ENCODE data around the gene IL6R. TPM values are rescaled to one million over a fixed set of nuclear protein-coding genes. Genes with fewer than 3 reads are reported as not detected.
A peak's percentile ranks its signal among the peaks of the same experiment; 100 is the strongest.

The IL6R gene
- total RNA-seq, 5 donors from 2014 or later (not counting 1 experiment from before 2014, with no cell fraction given), result 76.0 to 87.9 (median 80.8) TPM

GRCh38 chr1:154459080-154459479 lies 53.9 kb downstream of the IL6R start:
- Histone ChIP-seq H3K4me3 (ENCODE audit: control insufficient read depth in 1 of 2, extremely low read depth in 1 of 2, low read length in 1 of 2) (no peak overlapping the region), H3K27me3 (replicated peaks in 1 of 2; ENCODE audit: control insufficient read depth in 2 of 2, extremely low read depth in 1 of 2, insufficient read depth in 2 of 2, low read length in 1 of 2) (no peaks in the 10 kb centered on the region), H3K36me3 (ENCODE audit: control insufficient read depth in 2 of 2, extremely low read depth in 1 of 2, insufficient read depth in 1 of 2, low read length in 1 of 2) (peaks cover 6 to 28% of the 10 kb centered on the region in 2 donors), H3K27ac (ENCODE audit: low read length) (no peak overlapping the region), H3K4me1 (ENCODE audit: control insufficient read depth in 1 of 2, extremely low read depth in 1 of 2, insufficient read depth in 2 of 2, low read length in 2 of 2) (peaks cover 17 to 40% of the 10 kb centered on the region in 2 experiments), H3K9me3 (no peaks in the 10 kb centered on the region)
- ChIA-PET POLR2A (interaction anchor here (0.5 to 0.6 kb wide), 2 partner anchors 284 to 347 kb away, joined by 3 read pairs; no protein-coding TSS in a partner anchor), CTCF (interaction anchor here in 1 of 2 donors (0.6 kb wide), 1 partner anchor 25 kb away, joined by 3 read pairs; no protein-coding TSS in a partner anchor)
- Mint-ChIP-seq H3K36me3 (peaks cover 30% of the 10 kb centered on the region), H3K27ac (peak overlapping the region; percentile 59 to 95), H3K9me3 (no peaks in the 10 kb centered on the region), H3K4me1 (peaks cover 40 to 44% (median 43%) of the 10 kb centered on the region in 3 donors), H3K4me3 (no peak overlapping the region), H3K27me3 (no peaks in the 10 kb centered on the region)
- DNase-seq (no peak), ATAC-seq (replicated peaks in 1 of 4) (no peak)

- Histone ChIP-seq H3K4me1 (ENCODE audit: control insufficient read depth in 1 of 2, extremely low read depth in 1 of 2, insufficient read depth in 2 of 2, low read length in 2 of 2) (peaks cover 21 to 57% of the 10 kb centered on the region in 2 experiments), H3K27me3 (replicated peaks in 1 of 2; ENCODE audit: control insufficient read depth in 2 of 2, extremely low read depth in 1 of 2, insufficient read depth in 2 of 2, low read length in 1 of 2) (no peaks in the 10 kb centered on the region), H3K36me3 (ENCODE audit: control insufficient read depth in 2 of 2, extremely low read depth in 1 of 2, insufficient read depth in 1 of 2, low read length in 1 of 2) (peaks cover 6 to 19% of the 10 kb centered on the region in 2 donors), H3K27ac (ENCODE audit: low read length) (peak overlapping the region; percentile 61), H3K4me3 (ENCODE audit: control insufficient read depth in 1 of 2, extremely low read depth in 1 of 2, low read length in 1 of 2) (no peak overlapping the region), H3K9me3 (no peaks in the 10 kb centered on the region)
- ATAC-seq (replicated peaks in 1 of 4) (no peak), DNase-seq (peak in 2 of 35 experiments; percentile 21 to 24)
- Mint-ChIP-seq H3K4me1 (peaks cover 55 to 56% (median 55%) of the 10 kb centered on the region in 3 donors), H3K4me3 (peak overlapping the region; percentile 7 to 55 (median 47)), H3K27ac (peak overlapping the region; percentile 89 to 95), H3K9me3 (no peaks in the 10 kb centered on the region), H3K36me3 (peaks cover 27% of the 10 kb centered on the region), H3K27me3 (no peaks in the 10 kb centered on the region)
- ChIA-PET POLR2A (interaction anchor here in 1 of 2 donors (0.6 kb wide), 1 partner anchor 11 kb away, joined by 3 read pairs; no protein-coding TSS in a partner anchor), CTCF (interaction anchor here in 1 of 2 donors (1.0 to 1.8 kb wide), 2 partner anchors 57 to 145 kb away, joined by 3 to 7 read pairs; no protein-coding TSS in a partner anchor)
- WGBS (ENCODE audit: insufficient coverage), result 60% methylated on average over 10 of the region's 15 CpGs
These were observed 55.6 kb downstream of the IL6R start for GRCh38 chr1:154460695-154461260.

- 0% methylated on average over 3 of the region's 4 CpGs for WGBS (ENCODE audit: insufficient coverage)
- peak overlapping the region; percentile 52 to 70 (median 57) for H3K4me3 Mint-ChIP-seq
- no peaks in the 10 kb centered on the region for H3K27me3 ChIP-seq (replicated peaks in 1 of 2; ENCODE audit: control insufficient read depth in 2 of 2, extremely low read depth in 1 of 2, insufficient read depth in 2 of 2, low read length in 1 of 2)
- H3K9me3 ChIP-seq, result no peaks in the 10 kb centered on the region
- H3K36me3 Mint-ChIP-seq, result peaks cover 12% of the 10 kb centered on the region
- no peaks in the 10 kb centered on the region for H3K9me3 Mint-ChIP-seq
- peaks cover 82 to 83% (median 83%) of the 10 kb centered on the region in 3 donors for H3K4me1 Mint-ChIP-seq
- DNase-seq, result peak; percentile 46 to 80 (median 63)
- peaks cover 21 to 84% of the 10 kb centered on the region in 2 experiments for H3K4me1 ChIP-seq (ENCODE audit: control insufficient read depth in 1 of 2, extremely low read depth in 1 of 2, insufficient read depth in 2 of 2, low read length in 2 of 2)
- H3K36me3 ChIP-seq (ENCODE audit: control insufficient read depth in 2 of 2, extremely low read depth in 1 of 2, insufficient read depth in 1 of 2, low read length in 1 of 2), result peaks cover 0 to 4% of the 10 kb centered on the region in 2 donors
- H3K27ac Mint-ChIP-seq, result peak overlapping the region; percentile 94 to 96
- ChIA-PET POLR2A (interaction anchor here (0.6 kb wide), 3 partner anchors 30 to 556 kb away, joined by 3 to 7 read pairs (median 5); no protein-coding TSS in a partner anchor), CTCF (interaction anchor here (0.6 to 1.5 kb wide), 7 partner anchors 16 to 200 kb away, joined by 3 to 5 read pairs (median 4); no protein-coding TSS in a partner anchor)
- H3K27me3 Mint-ChIP-seq, result no peaks in the 10 kb centered on the region
- H3K27ac ChIP-seq (ENCODE audit: low read length), result peak overlapping the region; percentile 79
- H3K4me3 ChIP-seq (ENCODE audit: control insufficient read depth in 1 of 2, extremely low read depth in 1 of 2, low read length in 1 of 2), result peak overlapping the region in 1 of 2 donors; percentile 6
- peak; percentile 80 to 85 (median 82) for ATAC-seq (replicated peaks in 1 of 4)
These were observed 58.4 kb downstream of the IL6R start for GRCh38 chr1:154463512-154463990.

- Histone ChIP-seq H3K9me3 (no peaks in the 10 kb centered on the region), H3K4me3 (ENCODE audit: control insufficient read depth in 1 of 2, extremely low read depth in 1 of 2, low read length in 1 of 2) (no peak overlapping the region), H3K36me3 (ENCODE audit: control insufficient read depth in 2 of 2, extremely low read depth in 1 of 2, insufficient read depth in 1 of 2, low read length in 1 of 2) (peaks cover 0 to 2% of the 10 kb centered on the region in 2 donors), H3K27ac (ENCODE audit: low read length) (peak overlapping the region; percentile 79), H3K27me3 (replicated peaks in 1 of 2; ENCODE audit: control insufficient read depth in 2 of 2, extremely low read depth in 1 of 2, insufficient read depth in 2 of 2, low read length in 1 of 2) (no peaks in the 10 kb centered on the region), H3K4me1 (ENCODE audit: control insufficient read depth in 1 of 2, extremely low read depth in 1 of 2, insufficient read depth in 2 of 2, low read length in 2 of 2) (peaks cover 18 to 80% of the 10 kb centered on the region in 2 experiments)
- Mint-ChIP-seq H3K27me3 (no peaks in the 10 kb centered on the region), H3K9me3 (no peaks in the 10 kb centered on the region), H3K27ac (peak overlapping the region; percentile 94 to 96), H3K36me3 (peaks cover 9% of the 10 kb centered on the region), H3K4me1 (peaks cover 83 to 87% (median 84%) of the 10 kb centered on the region in 3 donors), H3K4me3 (peak overlapping the region; percentile 25 to 70 (median 57))
- ChIA-PET CTCF (interaction anchor here in 1 of 2 donors (0.9 to 1.4 kb wide), 3 partner anchors 13 to 130 kb away, joined by 3 to 6 read pairs (median 4); no protein-coding TSS in a partner anchor), POLR2A (interaction anchor here in 1 of 2 donors (0.6 kb wide), 1 partner anchor 21 kb away, joined by 3 read pairs; no protein-coding TSS in a partner anchor)
- 77% methylated on average over 2 of the region's 8 CpGs for WGBS (ENCODE audit: insufficient coverage)
- DNase-seq, result no peak
- ATAC-seq (replicated peaks in 1 of 4), result no peak
These were observed 60.6 kb downstream of the IL6R start for GRCh38 chr1:154465621-154466195.

DNA sequence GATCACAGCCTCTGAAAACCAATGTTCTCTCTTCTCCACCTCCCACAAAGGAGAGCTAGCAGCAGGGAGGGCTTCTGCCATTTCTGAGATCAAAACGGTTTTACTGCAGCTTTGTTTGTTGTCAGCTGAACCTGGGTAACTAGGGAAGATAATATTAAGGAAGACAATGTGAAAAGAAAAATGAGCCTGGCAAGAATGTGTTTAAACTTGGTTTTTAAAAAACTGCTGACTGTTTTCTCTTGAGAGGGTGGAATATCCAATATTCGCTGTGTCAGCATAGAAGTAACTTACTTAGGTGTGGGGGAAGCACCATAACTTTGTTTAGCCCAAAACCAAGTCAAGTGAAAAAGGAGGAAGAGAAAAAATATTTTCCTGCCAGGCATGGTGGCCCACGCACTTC lies 61.1 kb downstream of the IL6R start:
- peak overlapping the region; percentile 19 to 70 (median 25) for H3K4me3 Mint-ChIP-seq
- no peaks in the 10 kb centered on the region for H3K9me3 Mint-ChIP-seq
- H3K36me3 Mint-ChIP-seq, result peaks cover 6% of the 10 kb centered on the region
- Histone ChIP-seq H3K27ac (ENCODE audit: low read length) (peak overlapping the region; percentile 79), H3K27me3 (replicated peaks in 1 of 2; ENCODE audit: control insufficient read depth in 2 of 2, extremely low read depth in 1 of 2, insufficient read depth in 2 of 2, low read length in 1 of 2) (no peaks in the 10 kb centered on the region), H3K9me3 (no peaks in the 10 kb centered on the region), H3K36me3 (ENCODE audit: control insufficient read depth in 2 of 2, extremely low read depth in 1 of 2, insufficient read depth in 1 of 2, low read length in 1 of 2) (peaks cover 0 to 2% of the 10 kb centered on the region in 2 donors), H3K4me3 (ENCODE audit: control insufficient read depth in 1 of 2, extremely low read depth in 1 of 2, low read length in 1 of 2) (no peak overlapping the region), H3K4me1 (ENCODE audit: control insufficient read depth in 1 of 2, extremely low read depth in 1 of 2, insufficient read depth in 2 of 2, low read length in 2 of 2) (peaks cover 14 to 78% of the 10 kb centered on the region in 2 experiments)
- peak overlapping the region; percentile 94 to 96 for H3K27ac Mint-ChIP-seq
- peaks cover 80 to 82% (median 81%) of the 10 kb centered on the region in 3 donors for H3K4me1 Mint-ChIP-seq
- DNase-seq, result peak in 1 of 35 experiments; percentile 27
- no peak for ATAC-seq (replicated peaks in 1 of 4)
- no peaks in the 10 kb centered on the region for H3K27me3 Mint-ChIP-seq
- ChIA-PET CTCF (no interaction called here), POLR2A (interaction anchor here (0.6 kb wide), 2 partner anchors 21 to 142 kb away, joined by 3 to 4 read pairs; no protein-coding TSS in a partner anchor)
- no CpG with 5 or more reads among the region's 3 CpGs for WGBS (ENCODE audit: insufficient coverage)

DNA sequence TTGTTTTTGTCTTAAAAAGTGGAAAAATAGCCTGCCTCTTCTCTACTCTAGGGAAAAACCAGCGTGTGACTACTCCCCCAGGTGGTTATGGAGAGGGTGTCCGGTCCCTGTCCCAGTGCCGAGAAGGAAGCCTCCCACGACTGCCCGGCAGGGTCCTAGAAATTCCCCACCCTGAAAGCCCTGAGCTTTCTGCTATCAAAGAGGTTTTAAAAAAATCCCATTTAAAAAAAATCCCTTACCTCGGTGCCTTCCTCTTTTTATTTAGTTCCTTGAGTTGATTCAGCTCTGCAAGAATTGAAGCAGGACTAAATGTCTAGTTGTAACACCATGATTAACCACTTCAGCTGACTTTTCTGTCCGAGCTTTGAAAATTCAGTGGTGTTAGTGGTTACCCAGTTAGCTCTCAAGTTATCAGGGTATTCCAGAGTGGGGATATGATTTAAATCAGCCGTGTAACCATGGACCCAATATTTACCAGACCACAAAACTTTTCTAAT lies 61.8 kb downstream of the IL6R start:
- Mint-ChIP-seq H3K27me3 (no peaks in the 10 kb centered on the region), H3K36me3 (peaks cover 6% of the 10 kb centered on the region), H3K4me1 (peaks cover 75 to 80% (median 76%) of the 10 kb centered on the region in 3 donors), H3K27ac (peak overlapping the region; percentile 94 to 96), H3K9me3 (no peaks in the 10 kb centered on the region), H3K4me3 (peak overlapping the region in 1 of 3 donors; percentile 70)
- H3K4me3 ChIP-seq (ENCODE audit: control insufficient read depth in 1 of 2, extremely low read depth in 1 of 2, low read length in 1 of 2), result no peak overlapping the region
- H3K27ac ChIP-seq (ENCODE audit: low read length), result peak overlapping the region; percentile 79
- H3K4me1 ChIP-seq (ENCODE audit: control insufficient read depth in 1 of 2, extremely low read depth in 1 of 2, insufficient read depth in 2 of 2, low read length in 2 of 2), result peaks cover 12 to 78% of the 10 kb centered on the region in 2 experiments
- ChIA-PET CTCF (interaction anchor here in 1 of 2 donors (0.9 kb wide), 1 partner anchor 12 kb away, joined by 3 read pairs; no protein-coding TSS in a partner anchor), POLR2A (interaction anchor here in 1 of 2 donors (0.6 kb wide), 1 partner anchor 91 kb away, joined by 6 read pairs; no protein-coding TSS in a partner anchor)
- no CpG with 5 or more reads among the region's 8 CpGs for WGBS (ENCODE audit: insufficient coverage)
- H3K9me3 ChIP-seq, result no peaks in the 10 kb centered on the region
- peak in 1 of 35 experiments; percentile 22 for DNase-seq
- H3K36me3 ChIP-seq (ENCODE audit: control insufficient read depth in 2 of 2, extremely low read depth in 1 of 2, insufficient read depth in 1 of 2, low read length in 1 of 2), result peaks cover 0 to 2% of the 10 kb centered on the region in 2 donors
- no peaks in the 10 kb centered on the region for H3K27me3 ChIP-seq (replicated peaks in 1 of 2; ENCODE audit: control insufficient read depth in 2 of 2, extremely low read depth in 1 of 2, insufficient read depth in 2 of 2, low read length in 1 of 2)
- no peak for ATAC-seq (replicated peaks in 1 of 4)
